ENCODE data around the gene DDX43.

GRCh38 chr6:73391675-73392074 is 3.0 kb upstream of the DDX43 start:
- no peak for TF ChIP-seq CTCF (IDR thresholded peaks at IDR 0.05)
- no peak for TF ChIP-seq POLR2A (IDR thresholded peaks at IDR 0.05)

Measured in lower leg skin (tissue), 3 donors.